ENCODE results near the gene FXYD7. TPM values are rescaled to one million over a fixed set of nuclear protein-coding genes. Genes with fewer than 3 reads are reported as not detected.

The FXYD7 gene
- total and polyA plus RNA-seq, 2 of the 13 experiments (the other 11 are each of a cell fraction or from before 2014, with no cell fraction given), result 0.55 TPM; not detected in 1

DNA sequence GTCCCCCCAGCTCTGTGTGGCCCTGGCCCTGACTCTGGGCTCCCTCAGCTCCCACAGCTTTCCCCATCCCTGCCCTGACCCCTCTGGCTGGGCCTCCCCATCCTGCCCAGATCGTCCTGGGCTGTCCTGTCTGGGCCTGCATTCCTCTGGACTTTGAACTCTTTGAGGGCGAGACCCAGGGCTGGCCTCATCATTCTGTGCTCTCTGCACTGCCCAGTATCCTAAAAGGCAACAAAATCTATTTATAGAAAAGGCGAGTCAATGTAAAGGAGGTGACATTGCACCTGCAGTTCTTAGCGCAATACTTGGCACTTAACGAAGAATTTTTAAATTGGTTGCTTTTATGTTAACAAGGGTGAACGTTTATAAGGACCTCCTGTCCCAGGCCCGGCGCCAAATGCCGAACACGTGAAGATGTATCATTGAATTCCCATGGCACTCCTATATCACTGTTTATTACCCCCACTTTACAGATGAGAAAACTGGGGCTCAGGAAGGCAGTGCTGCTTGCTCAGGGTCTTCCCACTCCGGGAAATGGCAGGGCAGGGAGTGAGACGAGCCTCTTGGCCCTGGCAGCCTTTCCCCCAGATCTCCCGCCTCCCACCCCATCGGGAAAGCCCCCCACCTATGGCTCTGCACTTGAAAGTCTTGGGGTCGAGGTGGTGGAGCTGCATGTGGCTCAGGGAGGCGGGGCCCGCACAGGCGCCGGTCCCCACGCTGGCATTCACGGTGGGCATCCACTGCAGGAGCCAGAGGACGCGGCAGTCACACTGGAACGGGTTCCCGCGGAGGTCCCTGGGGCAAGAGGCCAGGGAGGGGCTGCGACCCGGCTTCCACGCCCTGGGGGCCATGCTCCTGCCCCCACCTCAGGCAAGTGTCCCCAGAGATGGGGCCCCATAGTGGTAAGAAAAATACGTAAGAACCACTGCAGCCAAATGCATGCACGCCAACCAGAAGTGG lies 12.0 kb upstream of the FXYD7 start (continued):
- no peak for TF ChIP-seq MAFF (IDR thresholded peaks at IDR 0.05; ENCODE audit: low read depth, low read length)
- TF ChIP-seq, protein P1, sequence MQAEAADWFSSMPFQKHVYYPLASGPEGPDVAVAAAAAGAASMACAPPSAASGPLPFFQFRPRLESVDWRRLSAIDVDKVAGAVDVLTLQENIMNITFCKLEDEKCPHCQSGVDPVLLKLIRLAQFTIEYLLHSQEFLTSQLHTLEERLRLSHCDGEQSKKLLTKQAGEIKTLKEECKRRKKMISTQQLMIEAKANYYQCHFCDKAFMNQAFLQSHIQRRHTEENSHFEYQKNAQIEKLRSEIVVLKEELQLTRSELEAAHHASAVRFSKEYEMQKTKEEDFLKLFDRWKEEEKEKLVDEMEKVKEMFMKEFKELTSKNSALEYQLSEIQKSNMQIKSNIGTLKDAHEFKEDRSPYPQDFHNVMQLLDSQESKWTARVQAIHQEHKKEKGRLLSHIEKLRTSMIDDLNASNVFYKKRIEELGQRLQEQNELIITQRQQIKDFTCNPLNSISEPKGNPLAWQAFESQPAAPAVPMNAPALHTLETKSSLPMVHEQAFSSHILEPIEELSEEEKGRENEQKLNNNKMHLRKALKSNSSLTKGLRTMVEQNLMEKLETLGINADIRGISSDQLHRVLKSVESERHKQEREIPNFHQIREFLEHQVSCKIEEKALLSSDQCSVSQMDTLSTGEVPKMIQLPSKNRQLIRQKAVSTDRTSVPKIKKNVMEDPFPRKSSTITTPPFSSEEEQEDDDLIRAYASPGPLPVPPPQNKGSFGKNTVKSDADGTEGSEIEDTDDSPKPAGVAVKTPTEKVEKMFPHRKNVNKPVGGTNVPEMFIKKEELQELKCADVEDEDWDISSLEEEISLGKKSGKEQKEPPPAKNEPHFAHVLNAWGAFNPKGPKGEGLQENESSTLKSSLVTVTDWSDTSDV (CRISPR knock-in tag; IDR thresholded peaks at IDR 0.05), result no peak
- TF ChIP-seq, protein P2, sequence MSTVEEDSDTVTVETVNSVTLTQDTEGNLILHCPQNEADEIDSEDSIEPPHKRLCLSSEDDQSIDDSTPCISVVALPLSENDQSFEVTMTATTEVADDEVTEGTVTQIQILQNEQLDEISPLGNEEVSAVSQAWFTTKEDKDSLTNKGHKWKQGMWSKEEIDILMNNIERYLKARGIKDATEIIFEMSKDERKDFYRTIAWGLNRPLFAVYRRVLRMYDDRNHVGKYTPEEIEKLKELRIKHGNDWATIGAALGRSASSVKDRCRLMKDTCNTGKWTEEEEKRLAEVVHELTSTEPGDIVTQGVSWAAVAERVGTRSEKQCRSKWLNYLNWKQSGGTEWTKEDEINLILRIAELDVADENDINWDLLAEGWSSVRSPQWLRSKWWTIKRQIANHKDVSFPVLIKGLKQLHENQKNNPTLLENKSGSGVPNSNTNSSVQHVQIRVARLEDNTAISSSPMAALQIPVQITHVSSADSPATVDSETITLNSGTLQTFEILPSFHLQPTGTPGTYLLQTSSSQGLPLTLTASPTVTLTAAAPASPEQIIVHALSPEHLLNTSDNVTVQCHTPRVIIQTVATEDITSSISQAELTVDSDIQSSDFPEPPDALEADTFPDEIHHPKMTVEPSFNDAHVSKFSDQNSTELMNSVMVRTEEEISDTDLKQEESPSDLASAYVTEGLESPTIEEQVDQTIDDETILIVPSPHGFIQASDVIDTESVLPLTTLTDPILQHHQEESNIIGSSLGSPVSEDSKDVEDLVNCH (CRISPR knock-in tag; IDR thresholded peaks at IDR 0.05), result no peak
- TF ChIP-seq, protein P3, sequence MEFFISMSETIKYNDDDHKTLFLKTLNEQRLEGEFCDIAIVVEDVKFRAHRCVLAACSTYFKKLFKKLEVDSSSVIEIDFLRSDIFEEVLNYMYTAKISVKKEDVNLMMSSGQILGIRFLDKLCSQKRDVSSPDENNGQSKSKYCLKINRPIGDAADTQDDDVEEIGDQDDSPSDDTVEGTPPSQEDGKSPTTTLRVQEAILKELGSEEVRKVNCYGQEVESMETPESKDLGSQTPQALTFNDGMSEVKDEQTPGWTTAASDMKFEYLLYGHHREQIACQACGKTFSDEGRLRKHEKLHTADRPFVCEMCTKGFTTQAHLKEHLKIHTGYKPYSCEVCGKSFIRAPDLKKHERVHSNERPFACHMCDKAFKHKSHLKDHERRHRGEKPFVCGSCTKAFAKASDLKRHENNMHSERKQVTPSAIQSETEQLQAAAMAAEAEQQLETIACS (CRISPR knock-in tag; IDR thresholded peaks at IDR 0.05), result no peak
- TF ChIP-seq, protein P4, sequence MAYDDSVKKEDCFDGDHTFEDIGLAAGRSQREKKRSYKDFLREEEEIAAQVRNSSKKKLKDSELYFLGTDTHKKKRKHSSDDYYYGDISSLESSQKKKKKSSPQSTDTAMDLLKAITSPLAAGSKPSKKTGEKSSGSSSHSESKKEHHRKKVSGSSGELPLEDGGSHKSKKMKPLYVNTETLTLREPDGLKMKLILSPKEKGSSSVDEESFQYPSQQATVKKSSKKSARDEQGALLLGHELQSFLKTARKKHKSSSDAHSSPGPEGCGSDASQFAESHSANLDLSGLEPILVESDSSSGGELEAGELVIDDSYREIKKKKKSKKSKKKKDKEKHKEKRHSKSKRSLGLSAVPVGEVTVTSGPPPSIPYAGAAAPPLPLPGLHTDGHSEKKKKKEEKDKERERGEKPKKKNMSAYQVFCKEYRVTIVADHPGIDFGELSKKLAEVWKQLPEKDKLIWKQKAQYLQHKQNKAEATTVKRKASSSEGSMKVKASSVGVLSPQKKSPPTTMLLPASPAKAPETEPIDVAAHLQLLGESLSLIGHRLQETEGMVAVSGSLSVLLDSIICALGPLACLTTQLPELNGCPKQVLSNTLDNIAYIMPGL (CRISPR knock-in tag; IDR thresholded peaks at IDR 0.05; ENCODE audit: borderline replicate concordance in 1 of 2, low read depth in 1 of 2), result no peak; a peak in 1 of 4 replicates
- TF ChIP-seq SP5 (CRISPR knock-in tag; IDR thresholded peaks at IDR 0.05; ENCODE audit: borderline replicate concordance, low read depth), result peak; percentile 66
- TF ChIP-seq ZNF101 (CRISPR knock-in tag; IDR thresholded peaks at IDR 0.05; ENCODE audit: borderline replicate concordance, low read depth), result no peak
- TF ChIP-seq, protein P5, sequence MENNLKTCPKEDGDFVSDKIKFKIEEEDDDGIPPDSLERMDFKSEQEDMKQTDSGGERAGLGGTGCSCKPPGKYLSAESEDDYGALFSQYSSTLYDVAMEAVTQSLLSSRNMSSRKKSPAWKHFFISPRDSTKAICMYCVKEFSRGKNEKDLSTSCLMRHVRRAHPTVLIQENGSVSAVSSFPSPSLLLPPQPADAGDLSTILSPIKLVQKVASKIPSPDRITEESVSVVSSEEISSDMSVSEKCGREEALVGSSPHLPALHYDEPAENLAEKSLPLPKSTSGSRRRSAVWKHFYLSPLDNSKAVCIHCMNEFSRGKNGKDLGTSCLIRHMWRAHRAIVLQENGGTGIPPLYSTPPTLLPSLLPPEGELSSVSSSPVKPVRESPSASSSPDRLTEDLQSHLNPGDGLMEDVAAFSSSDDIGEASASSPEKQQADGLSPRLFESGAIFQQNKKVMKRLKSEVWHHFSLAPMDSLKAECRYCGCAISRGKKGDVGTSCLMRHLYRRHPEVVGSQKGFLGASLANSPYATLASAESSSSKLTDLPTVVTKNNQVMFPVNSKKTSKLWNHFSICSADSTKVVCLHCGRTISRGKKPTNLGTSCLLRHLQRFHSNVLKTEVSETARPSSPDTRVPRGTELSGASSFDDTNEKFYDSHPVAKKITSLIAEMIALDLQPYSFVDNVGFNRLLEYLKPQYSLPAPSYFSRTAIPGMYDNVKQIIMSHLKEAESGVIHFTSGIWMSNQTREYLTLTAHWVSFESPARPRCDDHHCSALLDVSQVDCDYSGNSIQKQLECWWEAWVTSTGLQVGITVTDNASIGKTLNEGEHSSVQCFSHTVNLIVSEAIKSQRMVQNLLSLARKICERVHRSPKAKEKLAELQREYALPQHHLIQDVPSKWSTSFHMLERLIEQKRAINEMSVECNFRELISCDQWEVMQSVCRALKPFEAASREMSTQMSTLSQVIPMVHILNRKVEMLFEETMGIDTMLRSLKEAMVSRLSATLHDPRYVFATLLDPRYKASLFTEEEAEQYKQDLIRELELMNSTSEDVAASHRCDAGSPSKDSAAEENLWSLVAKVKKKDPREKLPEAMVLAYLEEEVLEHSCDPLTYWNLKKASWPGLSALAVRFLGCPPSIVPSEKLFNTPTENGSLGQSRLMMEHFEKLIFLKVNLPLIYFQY (CRISPR knock-in tag; IDR thresholded peaks at IDR 0.05; ENCODE audit: borderline replicate concordance), result peak; percentile 88; the same call in 1 of the 2 replicates
- TF ChIP-seq, protein P6, sequence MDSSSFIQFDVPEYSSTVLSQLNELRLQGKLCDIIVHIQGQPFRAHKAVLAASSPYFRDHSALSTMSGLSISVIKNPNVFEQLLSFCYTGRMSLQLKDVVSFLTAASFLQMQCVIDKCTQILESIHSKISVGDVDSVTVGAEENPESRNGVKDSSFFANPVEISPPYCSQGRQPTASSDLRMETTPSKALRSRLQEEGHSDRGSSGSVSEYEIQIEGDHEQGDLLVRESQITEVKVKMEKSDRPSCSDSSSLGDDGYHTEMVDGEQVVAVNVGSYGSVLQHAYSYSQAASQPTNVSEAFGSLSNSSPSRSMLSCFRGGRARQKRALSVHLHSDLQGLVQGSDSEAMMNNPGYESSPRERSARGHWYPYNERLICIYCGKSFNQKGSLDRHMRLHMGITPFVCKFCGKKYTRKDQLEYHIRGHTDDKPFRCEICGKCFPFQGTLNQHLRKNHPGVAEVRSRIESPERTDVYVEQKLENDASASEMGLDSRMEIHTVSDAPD (CRISPR knock-in tag; IDR thresholded peaks at IDR 0.05), result peak; percentile 54; the same call in 1 of the 2 replicates
- no peak for TF ChIP-seq FOXM1 (CRISPR knock-in tag; IDR thresholded peaks at IDR 0.05)
- no peak for TF ChIP-seq HOXA9 (CRISPR knock-in tag; IDR thresholded peaks at IDR 0.05; ENCODE audit: borderline replicate concordance)
- TF ChIP-seq ZNF761 (CRISPR knock-in tag; conservative IDR thresholded peaks at IDR 0.05), result no peak

Measured in HepG2 (cell line).